AG08395 (cell line): ENCODE measurements around the gene SLX4IP.
A peak's percentile ranks its signal among the peaks of the same experiment; 100 is the strongest.

Experiments
- DNase-seq: peaks from one replicate; pipeline ENCODE4 v3.0.0; 2012; ENCODE audit warnings: mixed read lengths, low spot score

SLX4IP gene

DNA sequence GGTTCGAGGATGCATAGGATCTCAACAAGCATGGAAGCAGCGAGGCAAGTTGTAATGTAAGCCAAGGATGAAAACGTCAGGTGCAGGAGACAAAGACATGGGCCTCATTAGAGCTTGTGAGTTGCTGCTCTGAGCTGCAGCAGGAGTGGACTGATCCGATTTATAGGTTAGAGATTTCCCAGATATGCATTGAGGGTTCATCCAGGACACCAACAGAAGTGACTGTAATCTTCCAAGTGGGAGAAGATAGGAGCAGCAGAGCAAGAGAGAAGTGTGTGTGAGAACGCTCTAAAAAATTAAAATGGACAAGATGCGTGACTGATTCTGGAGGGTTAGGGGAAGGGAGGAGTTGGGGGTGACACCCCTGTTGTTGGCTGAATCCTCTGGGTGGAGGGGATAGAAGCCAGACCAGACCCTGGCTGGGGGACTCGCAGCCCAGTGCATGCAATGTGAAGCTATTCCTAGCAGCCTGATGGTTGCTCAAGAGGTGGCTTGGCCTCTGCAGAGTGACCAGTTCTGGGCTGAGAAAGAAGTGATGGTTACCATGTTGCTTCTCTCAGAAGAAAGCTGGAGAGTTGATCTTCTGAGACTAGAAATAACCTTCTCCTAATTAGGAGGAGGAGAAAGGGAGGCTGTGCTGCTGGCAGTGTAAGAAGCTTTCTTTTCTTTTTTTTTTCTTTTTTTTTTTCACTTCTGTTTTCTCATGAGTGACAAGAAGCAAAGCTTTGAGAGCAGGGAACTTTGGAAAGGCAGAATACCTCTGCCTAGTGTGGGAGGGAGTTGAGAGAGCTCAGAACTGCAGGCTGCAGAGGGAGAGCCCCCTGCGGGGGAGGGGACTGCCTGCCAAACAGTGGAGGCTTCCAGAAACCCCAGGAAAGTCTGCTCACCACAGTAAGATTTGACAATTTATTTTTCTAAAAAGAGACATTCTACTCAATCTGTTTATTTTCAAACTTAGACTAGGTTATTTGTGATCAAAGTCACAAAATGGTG, 116.9 kb downstream of the SLX4IP start:
- DNase-seq = no peak

DNA sequence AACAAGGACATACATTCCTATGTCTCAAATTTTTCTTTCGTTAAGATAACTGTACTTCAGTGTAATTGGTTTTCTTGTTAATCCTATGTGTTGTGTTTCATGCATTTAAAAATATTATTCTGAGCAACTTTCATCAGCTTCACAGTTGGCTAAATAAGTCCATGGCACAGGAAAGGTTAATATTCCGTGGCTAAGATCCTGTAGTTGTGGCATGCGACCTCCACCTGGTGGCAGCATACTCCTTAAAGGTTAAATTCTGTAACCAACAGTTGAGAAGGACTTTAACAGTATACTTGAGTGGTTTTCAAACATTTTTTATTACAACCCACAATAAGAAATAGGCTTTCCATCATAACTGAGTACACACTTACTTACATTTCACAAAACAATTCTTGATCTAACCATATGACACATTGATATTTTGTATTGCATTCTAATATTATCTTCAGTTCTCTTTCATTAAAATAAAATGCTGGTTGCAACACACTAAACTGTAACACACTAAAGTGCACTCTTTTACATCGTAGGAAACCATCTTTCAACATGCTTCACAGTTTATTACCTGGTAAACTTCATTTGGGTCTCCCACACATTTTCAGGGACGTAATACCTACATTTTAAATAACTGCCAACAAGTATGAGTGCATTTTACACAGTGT, 118.3 kb downstream of the SLX4IP start:
- peak; percentile 66 for DNase-seq

DNA sequence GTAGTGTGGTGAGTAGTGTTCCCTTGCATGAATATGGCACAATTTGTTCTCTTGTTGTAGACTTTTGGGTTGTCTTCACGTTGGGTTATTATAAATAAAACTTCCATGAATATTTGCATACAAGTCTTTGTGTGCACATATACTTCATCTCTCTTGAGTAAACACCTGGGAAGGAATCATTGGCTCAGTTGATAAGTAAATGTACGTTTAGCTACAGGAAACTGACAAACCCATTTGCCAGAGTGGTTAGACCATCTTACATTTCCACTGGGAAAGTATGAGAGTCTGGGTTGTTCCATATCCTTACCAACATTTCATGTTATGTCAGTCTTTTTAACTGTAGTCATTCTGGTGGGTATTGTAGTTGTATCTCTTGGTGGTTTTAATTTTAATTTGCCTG, 119.2 kb downstream of the SLX4IP start:
- DNase-seq = no peak

DNA sequence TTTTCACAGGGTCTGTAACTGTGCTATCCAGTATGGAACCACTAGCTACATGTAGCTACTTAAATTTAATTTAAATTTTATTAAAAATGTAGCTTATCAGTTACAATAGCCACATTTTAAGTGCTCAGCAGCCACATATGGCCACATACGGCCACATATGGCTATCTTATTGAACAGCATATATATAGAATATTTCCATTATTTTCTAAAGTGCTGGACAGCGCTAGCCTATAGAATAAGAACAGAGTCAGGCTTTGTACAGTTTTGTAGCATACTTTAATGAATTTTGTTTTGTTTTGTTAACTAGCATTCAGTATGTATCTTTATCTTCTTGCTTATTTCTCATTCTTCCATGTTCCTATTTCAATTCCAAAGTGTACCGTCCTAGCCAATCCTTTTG, 120.3 kb downstream of the SLX4IP start:
- no peak for DNase-seq

DNA sequence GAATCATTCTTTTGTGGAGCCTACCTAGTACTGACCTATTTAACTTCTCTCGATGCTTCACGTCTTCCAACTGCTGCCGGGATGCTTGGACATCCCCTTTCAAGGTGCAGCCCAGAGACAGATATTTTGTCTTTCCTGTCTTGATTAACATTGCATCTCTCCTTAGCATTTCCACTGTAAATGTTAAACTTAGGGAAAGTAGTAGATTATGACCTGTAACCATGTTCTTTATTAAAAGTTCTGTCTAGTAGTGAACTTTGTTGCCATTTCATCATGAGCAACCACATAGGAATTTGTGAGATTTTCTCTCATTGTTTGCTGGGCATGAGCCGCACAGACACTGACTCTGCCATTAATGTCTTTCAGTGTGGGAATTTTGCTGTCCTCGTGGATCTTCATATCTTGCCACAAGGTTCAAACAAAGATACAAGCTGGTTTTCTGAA, 120.8 kb downstream of the SLX4IP start:
- DNase-seq = peak; percentile 54

DNA sequence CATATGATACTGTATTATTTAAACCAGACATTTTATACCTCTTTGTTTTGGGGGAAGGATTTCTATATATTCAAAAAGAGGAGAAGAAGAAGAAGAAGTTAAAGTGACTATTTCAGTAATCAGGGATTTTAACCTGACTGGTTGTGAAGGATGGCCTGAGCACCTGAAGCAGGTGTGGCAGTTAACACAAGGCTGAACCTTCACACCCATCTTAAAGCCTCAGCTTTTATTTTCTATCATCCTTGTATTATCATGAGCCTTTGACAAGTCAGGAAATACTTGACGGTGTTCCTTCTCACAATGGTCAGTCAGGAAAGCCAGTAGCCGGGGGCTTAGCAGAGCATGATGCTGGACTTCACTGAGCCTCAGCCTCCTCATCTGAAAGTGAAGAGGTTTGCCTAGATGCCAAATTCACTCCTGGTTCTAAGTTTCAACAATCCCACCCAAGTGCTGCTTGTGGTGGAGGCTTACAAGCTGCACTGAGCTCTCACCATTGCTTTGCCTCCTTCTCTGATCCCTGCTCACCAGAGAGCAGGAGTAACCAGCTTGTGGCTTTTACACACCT, 121.5 kb downstream of the SLX4IP start:
- no peak for DNase-seq

DNA sequence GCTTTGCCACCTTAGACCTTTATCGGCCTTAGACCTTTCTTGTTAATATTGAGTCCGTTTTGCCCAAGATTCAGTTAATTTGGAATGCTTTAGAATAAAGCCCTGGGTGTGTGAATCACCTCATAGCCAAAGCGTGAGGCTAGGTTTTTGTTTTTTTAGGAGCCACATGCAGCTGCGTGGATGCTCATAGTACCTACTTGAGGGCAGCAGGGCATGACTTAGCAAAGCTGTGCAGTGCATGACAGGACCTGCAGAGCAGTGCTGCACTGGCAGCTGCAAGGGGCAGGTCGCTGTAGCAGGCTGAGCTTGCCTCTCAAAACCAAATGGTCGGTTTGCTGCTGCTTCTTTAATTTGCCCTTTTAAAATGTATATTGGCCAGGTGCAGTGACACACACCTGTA, 122.6 kb downstream of the SLX4IP start:
- no peak for DNase-seq

DNA sequence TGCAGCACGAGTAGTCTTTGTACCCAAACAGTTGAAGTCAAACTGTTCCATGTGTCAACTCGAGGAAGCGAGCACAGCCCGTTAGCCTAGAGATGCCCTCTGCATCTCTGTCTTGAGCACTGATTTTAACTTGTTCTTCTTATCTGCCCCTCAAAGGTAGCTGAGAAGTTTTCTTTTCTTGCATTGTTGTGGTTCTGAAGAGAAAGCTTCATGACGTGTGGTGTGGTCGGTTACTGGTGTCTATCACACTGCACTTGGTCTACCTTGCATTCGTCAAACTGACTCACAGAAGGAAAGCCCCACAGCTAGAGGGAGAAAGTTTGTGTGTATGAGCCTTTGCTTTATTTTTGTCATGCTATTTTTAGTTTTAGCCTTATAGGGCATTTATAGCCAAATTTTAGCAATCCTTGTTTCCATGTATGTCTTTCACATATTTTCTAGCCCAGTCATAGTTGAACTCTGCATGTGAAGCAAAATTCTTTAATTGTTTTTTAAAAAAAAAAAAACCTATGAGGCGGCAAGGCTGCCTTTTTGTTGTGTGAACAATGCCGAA, 123.6 kb downstream of the SLX4IP start:
- DNase-seq = peak; percentile 18

DNA sequence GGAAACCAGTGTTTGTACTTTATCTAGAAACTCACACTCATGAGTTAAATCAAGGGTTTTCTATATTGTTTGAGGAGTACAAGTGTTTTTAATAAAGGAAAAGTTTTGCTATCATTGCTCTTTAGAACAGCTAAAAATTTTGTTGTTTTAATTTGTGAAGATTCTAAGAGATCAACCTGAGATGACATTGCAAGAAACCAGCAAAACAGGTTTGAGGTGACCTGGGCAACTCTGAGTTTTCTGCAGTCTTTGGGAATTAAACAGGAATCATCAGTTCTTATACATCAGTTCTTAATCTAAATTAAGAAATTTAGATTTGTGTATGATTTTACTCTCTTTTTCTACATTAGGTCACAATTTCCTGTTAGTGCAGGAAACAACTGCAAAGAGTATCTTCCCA, 124.2 kb downstream of the SLX4IP start:
- no peak for DNase-seq

DNA sequence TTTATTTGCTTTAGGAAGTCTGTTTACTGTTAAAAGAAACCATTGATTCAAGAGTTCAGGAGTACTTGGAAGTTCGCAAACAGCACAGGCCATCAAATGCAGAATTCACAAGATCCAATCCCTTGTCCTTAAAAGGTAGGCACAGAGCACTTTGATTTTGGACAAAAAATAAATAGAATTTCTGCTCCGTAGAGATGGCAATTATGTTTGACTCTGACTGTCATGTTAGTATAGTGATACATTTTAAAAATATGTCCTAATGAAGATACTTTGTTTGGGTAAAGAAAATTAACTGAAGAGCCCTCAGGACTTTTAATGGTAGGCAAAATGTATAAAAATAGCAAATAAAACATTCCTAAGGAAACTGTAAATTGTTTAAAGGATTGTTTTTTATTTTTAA, 125.6 kb downstream of the SLX4IP start:
- no peak for DNase-seq

DNA sequence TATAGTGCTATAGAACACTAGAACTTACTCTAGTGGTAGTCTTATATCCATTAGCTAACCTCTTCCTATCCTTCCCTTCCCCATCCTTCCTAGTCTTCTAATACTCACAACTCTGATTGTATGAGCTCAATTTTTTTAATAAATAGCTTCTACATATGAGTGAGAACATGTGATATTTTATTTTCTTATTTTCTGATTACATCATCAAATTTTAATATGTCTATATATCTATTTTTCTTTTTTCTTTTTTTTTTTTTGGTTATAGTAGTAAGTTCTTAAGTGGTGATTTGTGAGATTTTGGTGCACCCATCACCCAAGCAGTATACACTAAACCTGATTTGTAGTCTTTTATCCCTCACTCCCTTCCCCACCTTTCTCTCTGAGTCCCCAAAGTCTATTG, 126.2 kb downstream of the SLX4IP start:
- no peak for DNase-seq

DNA sequence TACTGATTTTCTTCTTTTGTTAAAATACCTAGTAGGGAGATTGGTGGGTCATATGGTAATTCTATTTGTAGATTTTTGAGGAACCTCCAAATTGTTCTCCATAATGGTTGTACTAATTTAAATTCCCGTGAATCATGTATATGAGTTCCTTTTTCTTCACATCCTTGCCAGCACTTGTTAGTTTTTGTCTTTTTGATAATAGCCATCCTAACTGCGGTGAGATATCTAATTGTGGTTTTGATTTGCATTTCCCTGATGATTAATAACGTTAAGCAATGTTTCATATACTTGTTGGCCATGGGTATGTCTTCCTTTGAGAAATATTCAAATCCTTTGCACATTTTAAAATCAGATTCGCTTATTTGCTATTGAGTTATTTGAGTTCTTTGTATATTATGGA, 127.8 kb downstream of the SLX4IP start:
- DNase-seq = no peak

DNA sequence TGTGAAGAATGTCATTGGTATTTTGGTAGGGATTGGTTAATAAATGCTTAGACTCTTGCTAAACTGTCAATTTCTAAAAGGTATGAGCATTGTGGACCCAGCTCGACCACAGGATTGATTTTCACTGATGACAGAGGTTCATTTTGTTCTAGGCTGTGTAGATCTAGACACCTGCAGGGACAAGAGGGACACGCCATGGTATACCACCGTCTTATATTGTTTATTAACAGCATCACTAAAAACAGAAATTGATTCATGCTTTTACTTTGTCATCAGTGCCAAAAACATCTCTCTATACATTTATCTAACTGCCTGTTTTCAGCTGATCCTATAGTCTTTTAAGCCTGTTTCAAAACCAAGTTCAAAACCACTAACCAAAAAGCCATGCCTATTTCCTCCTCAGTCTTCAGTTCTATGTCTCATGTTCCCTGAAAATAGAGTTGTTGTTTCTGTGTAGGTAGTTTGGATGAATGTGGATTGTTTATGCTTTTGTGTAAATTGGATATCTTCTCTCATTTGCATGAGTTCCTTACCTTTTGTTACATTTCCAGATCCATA, 128.9 kb downstream of the SLX4IP start:
- no peak for DNase-seq

DNA sequence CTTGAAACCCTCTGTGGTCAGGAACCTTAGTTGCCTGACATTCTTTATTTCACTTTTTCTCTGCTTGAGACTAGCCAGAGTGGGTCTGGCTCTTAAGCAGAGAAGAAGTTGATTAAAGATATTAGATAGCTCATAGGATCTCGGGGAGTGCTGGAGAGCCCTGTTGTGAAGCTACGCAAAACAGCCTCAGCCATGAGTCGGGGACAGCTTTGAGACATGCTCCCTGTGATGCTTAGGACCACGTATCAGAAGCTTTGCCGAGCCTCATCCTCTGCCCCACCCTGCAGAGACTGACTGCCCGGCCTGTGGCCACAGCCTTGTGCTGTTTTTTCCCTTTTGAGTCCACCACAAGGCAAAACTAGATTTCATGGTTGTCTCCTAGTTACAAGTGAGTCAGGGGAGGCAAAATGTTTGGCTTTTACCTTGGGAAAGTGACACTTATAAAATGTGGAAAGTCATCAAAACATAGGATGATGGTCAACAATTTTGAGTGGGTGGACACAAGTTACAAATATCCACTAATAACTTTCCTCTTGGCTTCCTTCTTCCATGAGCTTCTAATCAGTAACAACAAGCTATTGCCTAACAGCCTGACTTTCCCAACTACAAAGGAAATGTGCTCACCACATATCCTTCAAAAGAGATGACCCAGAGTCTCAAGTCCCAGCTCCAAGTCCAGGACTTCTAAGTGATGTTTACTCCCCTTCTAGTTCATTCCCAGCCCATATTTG, 130.3 kb downstream of the SLX4IP start:
- peak; percentile 57 for DNase-seq

DNA sequence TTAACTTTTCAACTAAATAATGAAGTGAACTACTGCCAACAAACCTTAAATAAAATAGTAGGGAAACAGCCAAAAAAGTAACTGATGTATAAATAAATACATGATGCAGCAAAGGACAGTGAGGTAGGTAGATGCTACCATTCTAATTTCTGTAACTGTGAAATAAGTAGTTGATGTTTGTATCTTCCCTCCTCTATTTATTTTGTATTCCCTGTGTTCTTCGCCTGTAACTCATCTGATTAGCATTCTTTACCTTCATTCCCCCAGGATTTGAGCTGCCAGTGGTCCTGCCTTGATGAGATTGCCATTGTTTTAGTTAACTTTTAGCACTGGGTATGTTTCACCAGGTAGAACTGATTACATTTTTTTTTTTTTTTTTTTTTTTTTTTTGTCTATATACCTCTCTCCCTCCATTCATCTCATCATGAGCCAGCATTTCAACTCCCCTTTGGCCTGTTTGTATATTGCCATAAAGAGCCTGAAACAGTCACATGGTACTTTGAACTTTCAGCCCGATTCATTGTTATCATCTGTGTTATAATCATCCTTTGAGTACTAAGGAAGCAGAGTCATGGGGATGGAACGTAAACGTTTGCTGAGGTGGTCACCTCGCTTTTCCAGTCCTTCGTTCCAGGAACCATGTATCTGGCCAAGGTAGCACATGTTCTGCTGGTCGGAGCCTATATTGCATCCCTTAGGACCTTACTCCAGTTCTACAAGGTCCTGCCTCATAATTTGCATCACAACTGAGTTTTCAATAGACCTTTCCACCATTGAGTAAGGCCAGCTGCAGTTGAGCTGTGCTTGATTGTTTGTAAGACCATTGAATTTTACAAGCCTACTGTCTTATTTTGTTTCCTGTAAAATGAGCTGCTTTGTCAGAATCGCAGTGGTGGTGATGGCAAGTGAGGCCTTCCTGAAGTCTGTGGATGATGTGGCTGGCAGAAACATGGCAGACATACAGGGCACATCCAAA, 131.1 kb downstream of the SLX4IP start:
- DNase-seq = no peak

DNA sequence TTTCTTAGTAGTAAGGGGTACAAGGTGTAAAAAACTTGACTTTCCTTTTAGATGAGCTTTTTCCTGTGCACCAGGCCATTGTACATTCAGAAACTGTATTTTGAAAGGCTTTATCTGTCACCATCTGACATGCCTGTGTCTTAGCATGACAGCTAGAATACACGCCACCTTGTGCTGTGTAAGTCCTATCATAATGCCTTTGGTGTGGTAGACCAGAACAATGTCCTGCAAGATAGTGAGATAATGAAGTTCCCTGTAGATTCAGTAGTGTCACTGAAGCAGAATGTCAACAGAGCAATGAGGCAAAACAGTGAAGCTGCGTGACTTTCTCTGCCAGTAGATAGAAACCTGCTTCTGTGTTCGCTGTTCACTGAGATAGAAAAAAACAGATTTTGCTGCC, 132.9 kb downstream of the SLX4IP start:
- no peak for DNase-seq

DNA sequence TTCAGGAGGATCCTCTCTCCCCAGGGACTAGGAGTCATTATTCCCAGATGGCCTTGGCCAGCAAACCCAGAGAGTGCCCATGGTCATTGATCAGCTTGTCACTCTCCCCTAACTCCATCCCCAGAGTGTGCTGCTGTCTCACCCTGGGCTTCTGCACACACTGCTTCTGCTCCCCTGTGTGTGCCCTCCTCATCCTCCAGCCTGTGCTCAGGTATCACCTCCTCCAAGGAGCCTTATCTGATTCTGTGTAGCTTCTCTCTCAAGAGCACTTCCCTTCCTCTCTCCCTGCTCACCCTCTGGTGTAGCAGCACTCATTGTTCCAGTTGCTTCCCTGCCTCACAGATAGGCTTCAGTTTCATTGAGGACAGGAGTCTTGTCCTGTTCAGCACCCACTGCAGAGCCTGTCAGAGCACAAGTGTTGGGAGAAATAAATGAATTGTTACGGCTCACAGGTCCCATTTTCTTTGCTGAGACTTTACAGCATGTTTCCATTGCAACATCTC, 136.3 kb downstream of the SLX4IP start:
- no peak for DNase-seq

DNA sequence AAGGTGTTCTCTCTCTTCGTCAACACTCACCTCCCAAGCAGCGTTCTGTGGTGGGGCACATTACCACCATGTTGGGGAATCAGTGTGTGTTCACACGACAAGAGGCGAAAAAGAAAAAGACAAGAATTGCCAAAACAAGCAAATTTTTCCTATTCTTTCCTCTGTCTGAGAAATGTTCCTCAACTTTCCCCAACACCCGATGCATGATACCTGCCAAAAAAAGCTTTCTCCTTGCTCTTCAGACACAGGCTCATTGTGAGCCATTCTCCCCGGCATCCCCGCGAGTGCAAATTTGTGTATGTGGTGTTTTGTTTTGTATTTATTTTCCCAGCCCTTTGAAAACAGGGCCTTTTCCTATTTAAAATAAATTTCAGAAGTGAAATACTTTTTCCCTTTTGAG, 137.7 kb downstream of the SLX4IP start:
- DNase-seq = no peak

DNA sequence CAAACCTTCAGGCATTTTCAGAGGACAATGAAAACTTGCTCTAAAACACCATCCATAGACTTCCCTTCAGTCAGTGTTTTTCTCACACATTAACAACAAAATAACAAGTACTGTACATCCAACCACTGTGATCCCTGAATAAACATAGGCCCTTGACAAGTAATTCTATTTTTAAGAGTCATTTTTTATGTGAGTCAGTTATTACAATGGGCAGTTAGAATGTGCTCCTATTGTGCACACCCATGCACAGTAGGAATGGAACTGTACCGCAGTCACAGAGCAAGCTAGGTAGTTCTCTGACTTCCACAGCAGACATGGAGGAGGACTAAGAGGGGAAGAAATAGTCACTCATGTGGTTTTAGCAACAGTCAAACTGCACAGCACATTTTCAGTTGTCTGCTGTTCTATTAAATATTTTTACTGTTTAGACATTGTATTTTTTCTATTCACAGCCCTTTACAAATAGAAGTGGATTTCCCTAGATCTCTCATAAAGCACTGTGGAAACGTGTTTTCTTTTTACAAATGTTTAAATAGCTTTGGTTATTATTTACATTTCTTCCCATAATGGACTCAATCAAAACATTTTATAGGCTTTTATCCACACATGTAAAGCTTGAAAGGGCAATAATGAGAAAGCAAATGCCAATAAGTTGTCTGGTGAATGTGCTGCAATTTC, 138.3 kb downstream of the SLX4IP start:
- no peak for DNase-seq

DNA sequence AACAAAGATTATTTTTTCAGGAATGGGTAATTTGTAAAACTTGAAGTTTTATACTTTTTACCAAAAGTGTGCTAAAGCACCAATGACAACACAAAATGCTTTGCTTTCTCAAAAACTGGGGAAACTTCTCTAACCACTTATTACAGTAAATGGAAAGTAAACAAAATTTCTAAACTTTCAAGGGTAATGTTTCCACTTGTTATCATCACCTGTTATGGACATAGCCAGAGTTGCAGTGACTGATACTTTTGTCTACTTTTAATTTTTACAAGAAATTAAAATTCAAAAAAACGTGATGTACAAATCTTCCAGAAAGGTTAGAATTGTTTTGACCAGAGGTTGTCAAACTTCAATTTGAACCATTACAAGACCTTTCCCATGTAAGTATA, 138.8 kb downstream of the SLX4IP start:
- no peak for DNase-seq
